GM21528 (cell line): Measurements from ENCODE around the gene POLD4.

Source experiments
- ATAC-seq: cut with Tn5 transposase; IDR thresholded peaks from one replicate; pipeline ENCODE4 v1.9.1; 2021; ENCODE audit warnings: mild to moderate bottlenecking, moderate library complexity; ENCODE audit not compliant: unreplicated experiment, low FRiP score

POLD4 gene

DNA sequence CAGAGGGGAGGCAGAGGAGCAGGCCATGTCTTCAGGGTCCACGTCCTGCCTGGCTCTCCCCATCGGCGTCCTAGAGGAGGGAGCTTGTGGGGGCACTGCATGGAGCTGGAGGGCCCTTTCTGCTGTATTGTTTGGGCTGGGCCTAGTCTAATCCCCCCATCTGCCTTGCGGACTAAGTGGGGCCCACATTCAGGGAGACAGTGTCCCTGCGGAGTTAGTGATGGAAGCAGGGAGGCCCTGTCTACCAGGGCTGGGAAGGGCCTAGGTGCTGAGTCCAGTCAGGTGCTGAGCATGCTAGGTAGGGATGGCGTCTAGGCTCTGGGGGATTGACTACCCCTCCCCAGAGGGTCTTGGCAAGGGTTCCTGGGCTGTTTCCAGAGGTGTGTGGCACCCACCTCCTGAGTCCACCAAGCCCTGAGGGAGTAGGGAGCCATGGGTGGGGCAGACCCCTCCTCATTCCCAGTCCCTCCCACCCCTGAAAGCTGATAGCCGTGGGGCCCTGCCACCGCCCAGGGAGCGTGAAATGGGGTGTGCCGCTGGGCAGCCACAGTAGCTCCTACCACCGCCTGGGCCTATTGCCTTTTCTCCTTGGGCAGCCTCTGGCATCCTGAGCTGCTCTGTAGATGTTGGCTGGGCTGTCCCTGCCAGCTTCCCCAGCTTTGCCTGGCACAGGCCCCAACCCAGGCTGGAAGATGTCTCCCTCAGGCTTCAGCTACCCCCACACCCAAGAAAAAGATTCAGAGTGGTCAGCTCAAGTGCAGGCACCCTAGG, 1.9 kb upstream of the POLD4 start:
- no peak for ATAC-seq

DNA sequence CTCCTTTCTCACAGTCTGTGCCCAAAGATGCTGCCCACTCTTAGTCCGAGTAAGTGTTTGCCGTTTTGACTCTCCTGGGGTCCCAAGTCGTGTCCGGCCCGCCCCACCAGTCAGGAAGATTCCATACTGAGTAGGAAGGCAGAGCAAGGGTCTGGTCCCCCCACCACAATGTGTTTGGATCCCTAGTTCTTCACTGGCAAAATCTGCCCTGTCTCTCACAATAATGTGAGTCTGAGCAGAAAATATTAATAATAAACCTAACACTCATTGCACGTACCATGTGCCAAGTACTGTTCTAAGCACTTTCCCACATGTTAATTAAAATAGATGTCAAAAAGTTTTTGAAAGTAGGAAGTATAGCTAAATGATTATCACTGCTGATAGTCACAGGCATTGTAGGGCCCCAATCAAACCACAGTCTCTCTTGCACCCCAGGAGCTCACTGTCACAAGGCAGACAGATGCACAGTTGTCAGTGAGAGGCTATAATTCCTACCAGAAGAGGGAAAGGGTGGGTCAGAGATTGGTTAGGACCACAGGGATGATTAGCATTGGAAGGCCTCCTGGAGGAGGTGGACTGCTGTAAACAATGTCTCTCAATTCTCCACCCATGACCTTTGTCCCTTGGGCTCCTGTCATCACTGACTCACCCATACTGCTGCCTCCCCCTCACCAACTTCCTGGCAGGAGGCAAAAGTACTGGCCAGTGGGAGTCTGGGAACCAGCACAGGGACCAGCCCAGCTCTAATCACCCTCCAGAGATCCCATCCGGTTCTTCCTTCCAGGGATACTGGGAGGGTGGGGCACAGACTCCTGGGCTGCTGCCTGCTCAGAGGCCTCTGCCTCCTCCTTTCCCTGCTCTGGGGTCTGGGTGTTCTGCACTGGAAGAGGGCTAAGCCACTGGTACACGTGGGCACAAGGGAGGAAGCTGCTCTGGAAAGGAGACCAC, 1.0 kb upstream of the POLD4 start:
- no peak for ATAC-seq

DNA sequence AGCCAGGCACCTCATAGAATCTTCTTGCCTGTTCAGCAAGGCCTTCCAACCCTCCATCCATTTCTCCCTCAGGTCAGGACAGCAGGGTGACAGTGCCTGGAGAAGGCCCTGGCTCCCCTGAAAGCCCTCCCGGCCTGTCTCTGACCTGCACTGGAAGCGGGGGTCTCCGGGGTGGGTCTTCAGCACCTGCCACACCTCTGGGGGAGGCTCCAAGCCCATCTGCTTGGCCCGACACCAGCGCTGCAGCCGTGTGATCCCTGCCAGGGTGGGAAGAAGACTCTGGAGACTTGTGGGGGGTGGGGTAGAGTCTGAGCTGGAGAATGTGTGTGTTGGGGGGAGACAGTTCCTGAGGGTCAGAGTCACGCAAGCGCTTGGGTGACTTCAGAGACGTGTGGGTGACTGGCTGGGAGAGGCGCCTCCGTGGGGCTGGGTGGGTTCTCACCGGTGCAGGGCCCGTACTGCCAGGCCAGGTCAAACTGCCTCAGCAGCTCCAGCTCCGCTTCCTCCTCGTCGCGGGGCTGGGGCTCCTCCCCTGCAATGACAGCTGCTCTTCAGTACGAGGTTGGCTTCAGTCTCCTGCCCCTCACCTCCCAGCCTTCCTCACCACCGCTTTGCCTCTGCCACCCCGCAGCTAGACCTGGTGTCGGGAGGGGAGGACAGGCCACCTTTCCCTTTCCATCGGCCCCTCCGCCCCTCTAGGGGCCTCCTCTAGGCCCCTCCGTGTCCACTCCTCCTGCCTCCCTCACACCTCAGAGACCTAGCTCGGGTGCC, 615 bp downstream of the POLD4 start:
- no peak for ATAC-seq

DNA sequence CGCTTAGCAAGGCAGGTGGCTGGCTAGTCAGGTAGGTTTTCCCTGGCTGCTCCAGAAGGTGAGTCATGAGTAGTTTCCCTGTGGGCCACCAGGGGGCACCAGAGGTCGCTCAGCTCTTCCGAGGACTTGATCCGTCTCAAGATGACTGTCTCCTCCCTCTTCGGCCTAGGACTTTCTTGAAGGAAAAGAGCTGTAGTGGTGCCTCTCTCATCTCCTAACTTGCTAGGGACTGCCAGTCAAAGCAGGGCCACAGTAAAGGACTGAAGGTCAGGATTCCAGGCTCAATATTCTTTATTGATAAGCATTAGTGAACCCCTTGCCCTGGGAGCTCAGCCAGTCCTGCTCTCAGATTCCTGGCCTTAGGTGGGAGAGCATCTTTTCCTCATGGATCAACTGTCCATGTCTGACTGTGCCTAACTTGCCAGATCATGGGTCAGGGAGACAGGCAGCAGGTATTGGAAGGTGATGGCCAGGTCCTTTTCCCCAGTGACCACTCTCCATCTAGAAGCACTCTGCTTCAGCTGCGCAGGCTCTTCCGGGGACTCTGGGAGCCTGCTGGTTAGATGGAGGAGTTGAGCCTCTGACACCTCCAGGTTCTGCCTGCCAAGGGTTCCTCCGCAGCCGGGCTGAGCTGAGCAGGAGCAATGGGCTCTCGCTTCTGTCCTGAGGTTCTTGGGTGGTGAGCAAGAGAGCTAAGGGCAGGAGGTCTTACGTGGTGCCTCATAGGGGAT, 1.9 kb downstream of the POLD4 start:
- ATAC-seq: no peak

DNA sequence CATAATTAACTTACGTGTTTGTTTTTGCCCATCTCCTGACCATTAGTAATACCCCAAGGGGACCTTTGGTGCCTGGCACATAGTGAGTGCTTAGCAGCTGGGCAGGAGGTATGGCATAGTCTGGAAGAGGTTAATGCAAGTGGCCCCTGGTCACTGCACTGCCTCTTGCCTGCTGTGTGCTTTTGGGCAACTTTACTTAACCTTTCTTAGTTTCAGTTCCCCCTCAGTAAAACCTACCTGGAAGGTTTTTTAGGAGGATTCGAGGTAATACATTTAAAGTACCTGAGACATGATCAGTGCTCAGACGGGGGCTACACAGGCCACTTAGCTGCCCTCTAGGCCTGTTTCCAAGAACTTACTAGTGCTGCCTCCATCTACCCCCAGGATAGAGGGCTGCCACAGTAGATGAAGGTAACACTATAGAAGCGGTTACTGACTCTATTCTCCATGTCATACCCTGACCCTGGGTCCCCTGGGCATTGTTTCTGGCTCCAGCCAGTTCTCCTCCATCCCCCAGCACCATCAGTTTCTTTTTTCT, 3.3 kb downstream of the POLD4 start:
- ATAC-seq: no peak

DNA sequence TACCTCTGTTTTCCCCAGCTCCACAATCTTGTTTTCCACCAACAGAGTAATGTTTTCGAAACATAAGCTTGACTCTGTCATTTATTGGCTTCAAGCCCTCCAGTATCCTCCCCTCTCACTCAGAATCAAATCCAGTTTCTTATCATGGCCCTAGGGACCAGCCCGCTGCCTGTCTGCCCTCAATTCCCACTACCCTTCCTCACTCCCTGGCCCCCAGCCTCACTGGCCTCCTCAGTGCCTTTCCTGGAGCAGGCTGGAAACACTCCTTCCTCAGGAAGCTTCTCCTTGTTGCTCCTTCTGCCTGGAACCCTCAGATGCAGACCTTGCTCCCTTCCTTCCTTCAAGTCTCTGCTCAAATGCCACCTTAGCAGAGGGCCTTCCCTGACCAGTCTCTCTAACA, 3.9 kb downstream of the POLD4 start:
- no peak for ATAC-seq

DNA sequence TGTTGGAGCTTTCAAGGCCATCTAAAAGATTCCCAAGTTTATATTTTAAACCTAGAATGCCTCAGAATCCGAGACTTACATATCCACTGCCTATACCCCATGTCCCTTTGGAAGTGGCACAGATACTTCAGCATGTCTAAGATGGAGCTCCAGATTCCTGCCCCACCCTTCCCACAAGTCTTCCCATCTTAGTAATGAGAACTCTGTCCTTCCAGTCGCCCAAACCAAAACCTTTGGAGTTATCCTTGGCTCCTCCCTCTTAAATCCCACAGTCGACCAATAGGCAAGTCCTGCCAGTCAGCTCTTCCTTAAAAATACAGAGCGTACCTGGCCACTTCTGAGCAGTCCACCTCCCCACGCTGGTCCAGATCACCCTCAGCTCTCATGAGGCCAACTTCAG, 4.3 kb downstream of the POLD4 start:
- ATAC-seq: no peak

DNA sequence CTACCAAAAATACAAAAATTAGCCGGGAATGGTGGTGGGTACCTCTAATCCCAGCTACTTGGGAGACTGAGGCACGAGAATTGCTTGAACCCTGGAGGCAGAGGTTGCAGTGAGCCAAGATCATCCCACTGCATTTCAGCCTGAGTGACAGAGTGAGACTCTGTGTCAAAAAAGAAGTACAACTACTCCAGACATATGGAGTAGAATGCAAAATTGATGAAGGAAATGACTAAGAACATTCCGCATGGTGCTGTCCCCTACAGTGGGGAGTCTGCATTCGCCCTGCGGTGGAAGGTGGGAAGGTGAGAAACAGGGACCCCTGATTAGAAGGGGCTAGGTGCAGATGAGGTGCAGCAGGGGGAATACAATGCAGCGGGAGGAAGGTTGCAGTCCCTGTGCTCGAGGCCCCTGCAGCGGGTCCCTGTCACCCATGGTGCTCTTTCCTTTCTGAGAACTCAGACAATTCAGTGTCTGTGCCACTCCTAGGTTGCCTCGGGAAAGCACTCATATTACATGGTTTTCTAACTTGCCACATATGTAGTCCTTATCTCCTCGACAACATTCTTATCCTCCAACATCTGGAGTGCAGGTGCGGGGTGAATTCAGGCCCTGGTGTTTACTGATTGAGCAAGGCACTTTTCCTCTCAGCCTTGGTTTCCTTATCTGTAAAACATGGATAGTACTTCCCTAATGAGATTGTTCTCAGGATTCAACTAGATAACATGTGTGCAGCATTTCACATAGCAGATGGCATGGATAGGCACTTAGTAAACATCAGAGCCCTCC, 5.2 kb downstream of the POLD4 start:
- no peak for ATAC-seq

DNA sequence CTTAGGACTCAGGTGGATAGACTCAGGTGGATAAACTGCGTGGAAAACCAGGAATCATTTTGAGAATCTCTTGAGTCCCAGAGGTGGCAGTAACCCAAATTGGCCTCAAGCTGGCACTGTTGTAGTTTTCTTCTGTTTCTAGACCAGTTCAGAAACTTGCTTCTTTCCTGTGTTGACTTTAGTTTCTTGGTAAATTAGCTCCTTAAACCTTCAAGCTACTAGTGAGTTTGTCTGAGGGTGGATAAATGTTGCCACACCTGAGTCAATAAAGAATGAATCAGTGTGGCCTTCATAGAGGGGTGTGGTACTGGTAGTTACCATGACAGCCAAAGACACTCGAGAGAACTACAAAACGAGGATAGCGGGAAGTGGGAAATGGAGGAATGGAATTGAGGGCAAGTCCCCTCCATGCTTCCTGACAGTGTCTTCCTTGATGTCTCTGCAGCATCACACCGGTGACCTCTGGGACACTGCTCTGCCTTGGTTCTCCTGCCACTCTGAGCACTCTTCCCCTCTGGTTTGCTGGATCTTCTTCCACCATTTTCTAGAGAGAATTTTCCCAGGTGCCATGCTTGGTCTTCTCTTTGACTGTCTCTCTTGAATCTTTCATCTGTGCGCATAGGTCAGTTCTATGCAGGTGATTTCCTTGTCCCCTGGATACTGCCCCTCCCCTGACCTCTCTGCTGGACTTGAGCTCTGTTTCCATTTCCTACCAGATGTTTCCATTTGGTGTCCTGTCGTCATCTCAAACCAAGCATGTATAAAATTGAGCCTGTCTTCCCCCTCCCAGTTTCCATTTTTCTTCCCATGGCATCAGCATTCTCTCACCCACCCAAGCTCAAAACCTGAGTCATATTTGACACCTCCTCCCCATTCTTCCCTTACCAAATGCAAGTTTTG, 7.2 kb downstream of the POLD4 start:
- no peak for ATAC-seq

DNA sequence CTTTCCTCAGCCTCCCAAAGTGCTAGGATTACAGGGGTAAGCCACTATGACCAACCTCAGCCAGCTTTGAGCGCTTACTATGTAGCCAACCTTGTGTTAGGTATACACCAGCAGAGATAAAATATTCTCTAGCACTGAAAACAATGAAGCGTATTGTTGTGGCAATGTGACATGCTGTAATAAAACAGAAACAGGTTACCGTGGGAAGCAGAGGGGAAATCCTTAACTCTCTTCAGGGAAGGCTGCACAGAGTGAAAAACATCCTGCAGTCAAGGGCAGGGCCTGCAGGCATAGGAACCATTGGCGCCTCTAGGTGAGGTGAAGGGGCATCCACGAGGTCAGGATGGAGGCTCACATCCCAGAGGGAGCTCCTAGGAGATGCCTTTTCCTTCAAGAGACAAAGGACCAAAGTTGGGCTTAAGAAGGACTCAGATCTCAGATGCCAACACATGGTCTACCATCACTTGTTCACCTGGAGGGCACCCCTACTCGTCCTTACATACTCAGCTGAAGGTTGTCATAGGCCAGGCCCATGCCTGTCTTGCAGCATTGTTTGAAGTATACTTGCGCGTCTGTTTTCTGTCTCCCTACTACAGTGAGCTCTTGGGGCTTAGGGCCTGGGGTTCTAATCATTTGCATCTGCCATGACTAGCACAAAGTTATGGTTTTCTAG, 8.0 kb downstream of the POLD4 start:
- ATAC-seq: no peak

DNA sequence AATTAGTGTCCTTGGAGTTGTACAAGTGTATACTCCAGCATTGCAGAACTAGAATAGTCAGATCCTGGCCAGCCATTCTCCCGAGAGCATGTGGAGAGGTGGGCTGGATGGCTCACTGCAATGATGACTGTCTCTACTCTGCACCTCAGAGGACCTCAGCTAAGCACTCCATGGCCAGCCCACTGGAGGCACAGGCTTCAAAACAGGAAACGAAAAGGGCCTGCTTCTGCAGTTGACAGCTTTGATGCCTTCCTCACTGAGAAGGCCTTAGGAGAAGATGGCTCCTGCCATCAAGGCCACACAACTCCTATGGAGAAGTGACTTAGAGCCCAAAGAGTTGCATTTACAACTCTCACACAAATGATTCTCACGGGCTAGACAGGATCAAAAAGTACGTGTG, 9.1 kb downstream of the POLD4 start:
- no peak for ATAC-seq

DNA sequence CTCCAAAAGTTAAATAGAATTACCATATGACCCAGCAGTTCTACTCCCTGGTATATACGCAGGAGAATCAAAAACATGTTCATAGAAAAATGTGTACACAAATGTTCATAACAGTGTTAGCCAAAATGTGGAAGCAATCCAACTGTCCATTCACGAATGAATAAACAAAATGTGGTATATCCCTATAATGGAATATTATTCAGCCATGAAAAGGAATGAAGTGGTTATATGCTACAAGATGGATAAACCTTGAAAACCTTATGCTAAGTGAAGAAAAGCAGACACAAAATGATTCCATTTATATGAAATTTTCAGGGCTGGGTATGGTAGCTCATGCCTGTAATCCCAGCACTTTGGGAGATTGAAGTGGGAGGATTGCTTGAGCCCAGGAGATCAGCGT, 16.1 kb downstream of the POLD4 start:
- ATAC-seq: no peak

DNA sequence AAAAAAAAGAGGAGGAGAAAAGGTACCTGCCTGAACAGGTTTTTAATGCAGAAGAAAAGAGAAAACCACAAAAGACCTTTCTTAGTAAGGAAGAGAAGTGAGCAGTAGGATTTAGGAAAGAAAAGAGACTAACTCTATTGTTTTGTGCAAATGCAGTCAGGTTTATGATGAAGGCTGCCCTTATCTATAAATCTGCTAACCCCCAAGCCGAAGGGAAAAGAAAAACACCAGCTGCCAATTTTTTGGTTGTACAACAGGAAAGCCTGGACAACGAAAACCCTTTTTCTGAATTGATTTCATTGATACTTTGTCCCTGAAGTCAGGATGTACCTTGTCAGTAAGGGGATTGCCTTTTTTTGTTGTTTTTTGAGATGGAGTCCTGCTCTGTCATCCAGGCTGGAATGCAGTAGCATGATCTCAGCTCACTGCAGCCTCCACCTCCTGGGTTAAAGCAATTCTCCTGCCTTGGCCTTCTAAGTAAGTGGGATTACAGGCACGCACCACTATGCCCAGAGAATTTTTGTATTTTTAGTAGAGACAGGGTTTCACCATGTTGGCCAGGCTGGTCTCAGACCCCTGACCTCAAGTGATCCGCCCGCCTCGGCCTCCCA, 21.2 kb downstream of the POLD4 start:
- ATAC-seq: no peak

DNA sequence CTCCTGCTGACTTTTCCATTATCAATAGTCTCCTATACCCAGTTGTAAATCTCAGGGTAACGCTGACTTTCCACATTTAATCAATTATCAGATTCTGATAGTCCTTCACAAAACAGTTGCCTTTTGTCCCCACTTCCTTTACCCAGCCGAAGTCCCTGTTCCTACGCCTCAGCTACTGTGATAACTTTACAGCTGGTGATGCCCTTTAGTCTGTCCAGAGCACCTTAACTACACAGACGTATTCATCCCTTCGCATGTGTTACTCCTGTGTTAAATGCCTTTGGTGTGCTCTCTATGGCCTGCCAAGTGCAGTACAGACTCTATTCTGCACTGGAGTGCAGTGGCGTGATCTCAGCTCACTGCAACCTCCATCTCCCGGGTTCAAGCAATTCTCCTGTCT, 29.8 kb downstream of the POLD4 start:
- ATAC-seq: no peak

DNA sequence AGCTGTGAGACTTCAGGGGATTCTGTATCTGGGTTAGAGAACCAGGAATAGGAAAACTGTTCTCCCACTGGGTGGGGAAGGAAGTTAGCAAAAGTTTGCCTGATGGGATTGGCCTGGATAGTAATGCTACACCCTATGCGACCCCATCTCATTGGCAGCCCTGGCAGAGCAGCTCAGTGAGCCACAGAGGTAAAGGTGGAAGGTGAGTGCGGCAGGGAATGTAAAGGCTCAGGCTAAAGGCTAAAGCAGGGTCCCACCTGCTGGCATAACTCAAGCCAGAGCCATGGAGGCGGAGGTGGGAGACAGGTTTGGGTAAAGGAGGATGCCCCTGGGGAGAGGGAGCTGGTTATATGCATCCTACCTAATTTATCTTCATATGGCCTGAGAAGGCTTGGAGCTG, 31.3 kb downstream of the POLD4 start:
- no peak for ATAC-seq

DNA sequence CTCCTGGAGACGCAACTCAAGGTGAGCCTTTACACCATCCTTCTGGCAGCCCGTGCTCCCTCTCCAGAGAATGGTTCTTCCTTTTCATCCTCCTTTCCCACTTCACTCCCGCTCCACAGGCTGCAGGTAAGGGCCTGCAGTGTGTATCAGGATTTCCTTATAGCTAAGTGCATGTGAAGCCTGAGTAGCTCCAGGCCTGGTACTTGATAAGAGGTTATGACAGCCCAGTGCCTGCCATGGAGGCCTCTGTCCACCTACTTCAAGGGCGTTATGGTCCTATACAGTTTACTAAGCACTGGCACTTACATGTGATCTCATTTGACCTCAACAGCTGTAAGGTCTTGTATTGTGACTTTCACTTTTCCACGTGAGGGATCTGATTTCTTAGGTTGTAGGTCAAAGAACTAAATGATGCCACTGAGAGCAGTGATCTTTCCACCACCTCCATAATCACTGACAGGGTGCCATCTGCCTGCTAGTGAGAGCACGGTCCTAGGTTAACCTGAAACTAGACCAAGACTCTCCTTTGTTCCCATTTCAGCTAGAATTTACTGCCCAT, 32.0 kb downstream of the POLD4 start:
- no peak for ATAC-seq

DNA sequence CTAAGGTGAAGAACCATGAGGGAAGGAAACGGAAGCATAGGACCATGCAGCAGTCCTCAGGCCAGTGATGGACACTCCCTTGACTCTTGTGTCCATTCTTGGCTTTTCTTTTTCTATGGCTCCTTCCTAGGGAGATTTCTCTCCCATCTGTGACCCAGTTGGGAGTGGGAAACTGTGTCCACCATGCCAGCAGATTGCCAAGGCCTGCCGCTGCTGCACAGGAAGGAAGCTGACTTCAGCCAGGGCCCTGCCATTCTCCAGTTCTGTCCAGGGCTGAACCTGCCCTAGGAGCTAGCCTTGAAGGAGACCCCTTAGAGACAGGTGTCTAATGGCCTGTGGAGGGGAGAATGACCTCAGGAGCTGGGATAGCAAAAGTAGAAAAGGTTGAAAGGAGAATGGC, 32.7 kb downstream of the POLD4 start:
- ATAC-seq: no peak
